Ammon's horn (tissue), 1 donor: ENCODE measurements around the gene FH.

ENCODE experiments used
- DNase-seq: peaks from one replicate; pipeline ENCODE4 v3.0.0-alpha.2; 2016; ENCODE audit warnings: low spot score

The FH gene

DNA sequence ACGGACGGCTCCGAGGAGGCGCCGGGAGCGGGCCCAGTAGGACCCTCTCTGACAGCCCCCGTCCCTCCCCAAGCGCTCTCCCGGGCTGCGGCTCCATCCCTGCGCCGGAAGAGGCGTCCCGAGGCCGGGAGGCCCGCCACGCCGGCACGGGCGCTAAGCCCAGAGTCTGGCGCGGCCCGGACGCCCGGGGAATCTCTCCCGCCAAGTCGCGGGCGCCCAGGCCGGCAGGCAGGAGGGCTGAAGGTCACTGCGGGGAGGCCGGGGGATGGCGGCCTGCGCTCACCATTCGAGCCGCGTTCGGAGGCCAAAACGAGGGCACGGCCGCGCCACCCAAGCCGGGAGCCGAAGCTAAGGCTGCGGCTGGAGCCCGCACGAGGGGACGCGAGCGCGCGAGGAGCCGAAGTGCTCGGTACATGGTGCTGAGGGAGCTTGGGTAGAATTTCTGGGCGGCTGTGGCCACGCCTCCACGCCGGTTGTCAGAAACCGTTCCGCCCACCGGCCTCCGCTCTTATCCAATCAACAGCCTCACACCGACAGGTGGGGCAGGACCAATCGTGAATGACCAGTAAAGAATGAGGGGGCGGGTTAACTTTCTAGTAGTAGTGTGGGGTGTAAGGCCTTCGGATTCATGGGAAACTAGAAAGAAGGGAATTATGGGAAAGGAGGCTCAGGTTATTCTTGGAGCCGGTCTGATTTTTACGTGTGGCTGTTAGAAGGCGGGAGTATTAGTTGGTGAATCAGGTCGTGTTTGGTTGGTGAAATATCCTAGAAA is at the start of gene FH:
Gene FH, minus strand, starts transcription at position 448 of the 772 bp plus-strand sequence. Its CDS starts 33 bp downstream, at position 415.
- peak; percentile 99 for DNase-seq

DNA sequence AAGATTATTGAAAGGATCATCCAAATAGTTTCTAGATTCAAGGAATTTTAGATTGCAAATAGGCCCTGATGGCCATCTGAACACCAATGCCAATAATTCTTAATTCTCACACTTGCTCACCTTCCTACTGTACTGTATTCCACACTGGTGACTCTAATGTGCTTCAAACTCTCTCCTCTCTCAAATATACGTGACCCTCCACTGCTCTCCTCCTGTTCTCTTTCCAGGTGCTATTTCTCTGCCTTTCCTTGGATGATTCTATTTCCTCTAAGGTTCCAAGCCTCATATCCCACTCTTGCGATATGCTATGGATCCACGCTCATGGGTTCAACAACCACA is 41.3 kb upstream of the FH start:
- no peak for DNase-seq

DNA sequence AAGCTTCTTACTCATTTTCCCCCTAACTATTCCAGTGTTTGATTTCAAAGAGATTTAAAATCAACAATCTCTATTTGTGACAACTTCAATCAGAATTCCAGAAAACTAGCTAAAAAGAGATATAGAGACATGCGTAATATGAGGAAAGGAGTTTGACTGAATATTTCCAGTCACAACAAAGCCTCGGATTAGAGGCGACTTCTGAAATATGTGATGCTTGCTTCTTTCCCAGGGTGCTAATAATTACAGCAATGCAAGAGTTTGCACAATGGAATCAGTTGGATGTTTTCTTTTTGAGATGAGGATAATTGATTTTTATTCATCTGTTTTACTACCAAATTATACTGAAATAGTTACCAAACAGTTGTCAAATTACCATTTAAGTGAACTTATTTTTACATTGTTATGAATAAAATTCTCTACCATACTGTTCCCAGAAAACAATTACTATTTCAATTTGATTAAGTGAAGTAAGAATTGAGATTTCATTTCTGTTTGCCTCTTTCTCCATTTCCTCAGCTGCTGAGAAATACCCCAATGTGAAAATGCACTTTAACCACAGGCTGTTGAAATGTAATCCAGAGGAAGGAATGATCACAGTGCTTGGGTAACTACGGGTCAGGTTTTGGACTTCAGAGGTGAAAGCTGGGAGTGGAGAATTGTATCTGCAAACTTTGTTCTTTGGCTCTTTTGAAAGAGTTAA is 40.7 kb upstream of the FH start:
- DNase-seq: no peak

DNA sequence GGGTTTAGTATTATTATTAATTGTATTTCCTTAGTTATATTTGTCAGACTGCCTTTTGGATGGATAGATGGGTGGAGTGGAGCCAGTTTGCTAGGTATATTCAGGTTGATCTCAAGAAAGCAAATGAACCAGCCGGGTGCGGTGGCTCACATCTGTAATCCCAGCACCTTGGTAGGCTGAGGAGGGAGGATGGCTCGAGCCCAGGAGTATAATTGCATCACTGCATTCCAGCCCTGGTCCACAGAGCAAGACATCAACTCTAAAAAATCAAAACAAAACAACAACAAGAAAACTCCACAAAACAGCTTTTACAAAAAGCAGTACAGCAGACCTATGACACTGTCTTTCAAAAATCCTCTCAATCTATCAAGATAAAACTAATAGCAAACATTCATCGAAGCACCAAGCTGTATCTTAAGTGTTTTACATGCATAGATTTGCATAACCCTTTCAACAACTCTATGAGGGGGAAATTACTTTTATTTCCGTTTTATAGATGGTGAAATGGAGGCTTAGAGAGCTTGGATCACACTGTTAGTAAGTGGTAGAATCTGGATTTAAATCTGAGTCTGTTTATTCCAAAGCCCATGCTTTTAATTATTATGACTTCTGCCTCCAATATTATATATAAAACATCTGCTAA is 38.1 kb upstream of the FH start:
- no peak for DNase-seq

DNA sequence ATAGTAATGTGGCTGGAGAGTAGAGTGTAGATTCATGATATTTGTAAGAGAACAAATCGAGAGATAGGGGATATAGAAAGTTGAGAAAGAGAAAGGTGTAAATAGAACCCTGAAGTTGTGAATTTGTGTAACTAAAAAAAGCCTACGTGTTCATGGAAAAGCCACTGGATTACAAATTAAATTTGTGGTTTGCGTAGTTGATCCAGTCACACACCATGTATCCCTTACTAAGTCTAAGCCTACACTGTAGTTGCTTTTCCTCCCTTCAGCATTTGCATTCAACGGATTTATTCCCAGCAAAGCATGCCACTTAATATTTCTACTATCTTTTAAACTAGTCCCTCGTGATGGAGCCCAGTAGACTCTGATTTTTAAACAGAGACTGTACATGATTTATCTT is 37.5 kb upstream of the FH start:
- no peak for DNase-seq

DNA sequence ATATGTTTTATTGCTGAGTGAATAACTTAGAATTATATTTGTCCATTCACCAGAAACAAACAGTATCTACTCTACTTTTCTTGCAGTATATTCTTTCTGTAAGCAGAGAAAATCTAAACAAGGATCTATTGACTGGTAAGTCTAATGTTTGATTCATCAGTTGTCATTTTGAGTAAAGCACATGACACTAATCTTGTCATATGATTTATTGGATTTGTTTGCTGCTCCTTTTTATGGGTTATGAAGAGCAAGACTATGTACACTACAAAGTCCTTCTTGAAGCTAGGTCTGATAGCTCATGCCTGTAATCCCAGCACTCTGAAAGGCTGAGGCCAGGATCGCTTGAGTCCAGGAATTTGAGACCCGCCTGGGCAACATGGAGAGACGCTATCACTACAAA is 36.0 kb upstream of the FH start:
- DNase-seq: no peak

DNA sequence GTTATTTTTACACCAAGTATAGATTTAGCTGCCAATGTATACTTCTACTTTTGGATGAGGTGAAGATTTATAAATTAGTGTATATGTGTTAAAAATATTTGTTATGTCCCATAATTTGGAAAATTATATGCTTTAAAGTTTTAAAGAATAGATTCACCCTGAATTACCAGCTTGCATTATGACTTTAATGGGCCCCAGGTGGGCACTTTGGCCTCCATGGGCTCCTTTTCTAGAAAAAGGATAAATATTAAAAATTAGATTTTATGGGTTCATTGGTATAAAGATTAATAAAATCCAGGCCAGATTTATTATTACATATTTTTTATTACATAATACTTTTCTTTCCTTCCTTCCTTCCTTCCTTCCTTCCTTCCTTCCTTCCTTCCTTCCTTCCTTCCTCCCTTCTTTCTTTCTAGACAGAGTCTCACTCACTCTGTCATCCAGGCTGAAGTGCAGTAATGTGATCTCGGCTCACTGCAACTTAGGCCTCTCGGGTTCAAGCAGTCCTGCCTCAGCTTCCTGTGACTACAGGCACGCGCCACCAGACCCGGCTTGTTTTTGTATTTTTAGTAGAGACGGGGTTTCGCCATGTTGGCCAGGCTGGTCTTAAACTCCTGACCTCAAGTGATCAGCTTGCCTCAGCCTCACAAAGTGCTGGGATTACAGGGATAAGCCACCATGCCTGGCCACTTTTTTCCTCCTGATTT is 34.5 kb upstream of the FH start:
- DNase-seq: no peak

DNA sequence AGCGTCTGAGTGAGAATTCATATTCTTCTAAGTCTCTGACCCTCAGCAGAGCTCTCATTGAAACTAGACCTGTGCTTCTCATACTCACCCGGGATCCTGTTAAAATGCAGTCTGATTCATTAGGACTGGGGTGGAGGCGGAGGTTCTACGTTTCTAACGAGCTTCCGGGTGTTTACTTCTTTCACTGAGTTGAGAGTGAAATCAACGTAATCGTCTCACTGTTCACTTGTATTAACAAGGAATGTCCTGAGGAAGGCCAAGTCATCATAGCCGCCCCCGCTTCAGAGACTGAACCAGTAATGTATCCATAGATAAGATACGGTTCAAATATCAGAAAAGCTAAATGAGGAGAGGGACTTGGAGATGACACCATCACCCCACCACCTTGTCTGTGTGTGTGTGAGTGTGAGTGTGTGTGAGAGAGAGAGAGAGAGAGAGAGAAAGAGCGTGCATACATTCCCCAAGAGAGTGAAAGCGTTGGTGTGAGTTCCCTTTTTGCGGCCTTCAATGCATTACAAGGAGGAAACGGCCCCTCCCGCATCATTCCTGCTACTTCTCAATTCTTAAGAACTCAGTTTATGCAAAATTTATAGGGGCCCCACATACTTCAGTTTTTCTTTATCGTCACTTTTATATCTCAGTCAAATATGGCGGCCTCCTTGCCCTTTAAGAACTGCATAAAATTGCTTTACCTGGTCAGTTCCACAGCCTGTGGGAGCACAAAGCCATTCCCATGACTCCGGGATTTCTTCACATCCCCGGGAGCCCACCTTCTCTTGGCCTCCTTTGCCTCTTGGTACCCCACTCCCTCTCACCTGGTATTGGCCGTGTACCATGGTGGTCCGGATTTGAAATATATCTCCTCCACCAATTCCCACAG is 32.4 kb upstream of the FH start:
- DNase-seq: peak; percentile 54

DNA sequence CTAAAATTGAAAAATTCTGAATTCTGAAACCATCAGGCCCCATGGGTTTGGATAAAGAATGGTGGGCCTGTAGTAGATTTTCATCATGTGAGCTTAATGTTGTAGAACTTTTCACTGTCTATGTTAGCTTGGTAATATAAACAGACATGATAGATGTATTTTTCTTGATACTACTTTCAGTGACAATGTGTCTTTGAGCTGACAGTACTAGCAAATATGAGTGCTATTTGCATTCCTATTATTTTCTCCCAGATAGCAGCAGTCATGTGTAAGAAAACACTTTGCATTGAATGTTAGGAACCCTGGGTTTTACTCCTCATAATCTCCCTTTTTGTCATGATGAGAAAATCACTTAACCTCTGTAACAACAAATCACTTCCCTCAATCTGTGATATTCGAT is 30.8 kb upstream of the FH start:
- no peak for DNase-seq

DNA sequence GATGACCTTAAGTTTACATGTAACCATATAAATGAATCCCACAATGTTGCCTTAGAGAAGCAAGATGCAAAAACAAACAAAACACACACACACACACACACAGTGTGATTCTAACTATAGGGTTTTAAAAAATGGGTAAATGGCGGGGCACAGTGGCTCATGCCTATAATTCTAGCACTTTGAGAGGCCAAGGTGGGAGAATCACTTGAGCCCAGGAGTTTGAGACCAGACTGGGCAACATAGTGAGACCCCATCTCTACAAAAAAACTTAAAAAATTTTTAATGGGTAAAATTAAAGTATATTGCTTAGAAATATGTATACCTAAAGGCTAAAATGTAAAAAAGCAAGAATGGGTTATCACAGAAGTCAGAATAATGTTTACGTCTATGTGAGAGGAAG is 28.5 kb upstream of the FH start:
- DNase-seq: no peak

DNA sequence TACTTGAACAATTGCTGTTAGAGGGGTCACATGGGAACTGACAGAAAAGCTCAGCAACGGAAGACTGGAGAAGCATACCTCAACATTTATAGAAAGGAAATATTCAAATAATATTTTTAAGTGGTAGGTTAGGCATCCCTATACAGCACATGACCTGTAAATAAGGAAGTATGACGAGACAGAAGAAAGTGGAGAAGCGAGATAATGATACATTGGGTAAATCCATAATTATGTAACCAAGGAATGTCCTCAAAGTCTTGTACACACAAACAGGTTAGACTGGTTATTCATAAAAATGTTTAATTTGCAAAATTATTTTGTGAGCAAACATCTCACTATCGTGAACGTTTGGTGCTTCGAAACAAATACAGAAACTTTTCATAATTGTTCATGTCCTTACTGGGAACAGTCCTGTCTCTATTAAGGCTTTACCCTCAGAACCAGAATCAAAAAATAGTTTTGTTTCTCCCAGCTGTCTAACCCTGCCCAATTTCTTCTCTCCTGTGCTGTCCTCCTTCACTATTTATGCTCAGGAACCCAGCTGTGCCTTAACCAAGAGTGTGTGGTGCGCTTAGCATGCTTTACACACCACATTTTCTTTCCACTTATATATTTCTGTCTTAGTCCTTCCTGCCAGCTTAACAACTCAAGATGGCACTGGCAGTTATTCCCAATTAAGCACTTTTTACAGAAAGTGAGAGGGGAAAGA is 22.8 kb upstream of the FH start:
- DNase-seq: no peak

DNA sequence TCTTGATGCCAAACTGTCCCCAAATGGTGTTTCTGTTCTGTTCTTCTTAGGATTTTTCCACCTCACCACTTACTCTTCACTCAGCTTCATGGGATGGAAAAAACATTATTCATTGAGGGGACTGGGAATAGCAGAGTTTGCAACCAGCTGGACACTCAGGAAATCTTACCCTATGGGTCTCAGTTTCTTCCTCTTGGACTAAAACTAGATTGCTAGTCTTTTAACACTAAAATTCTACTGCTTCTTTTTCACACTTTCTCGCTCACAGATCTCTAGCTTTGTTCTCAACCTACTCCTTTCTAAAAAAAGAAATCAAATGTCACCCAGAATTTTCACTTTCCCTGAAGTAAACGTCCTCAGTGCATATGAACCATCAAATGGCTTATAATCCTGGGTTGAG is 17.4 kb upstream of the FH start:
- DNase-seq: no peak

DNA sequence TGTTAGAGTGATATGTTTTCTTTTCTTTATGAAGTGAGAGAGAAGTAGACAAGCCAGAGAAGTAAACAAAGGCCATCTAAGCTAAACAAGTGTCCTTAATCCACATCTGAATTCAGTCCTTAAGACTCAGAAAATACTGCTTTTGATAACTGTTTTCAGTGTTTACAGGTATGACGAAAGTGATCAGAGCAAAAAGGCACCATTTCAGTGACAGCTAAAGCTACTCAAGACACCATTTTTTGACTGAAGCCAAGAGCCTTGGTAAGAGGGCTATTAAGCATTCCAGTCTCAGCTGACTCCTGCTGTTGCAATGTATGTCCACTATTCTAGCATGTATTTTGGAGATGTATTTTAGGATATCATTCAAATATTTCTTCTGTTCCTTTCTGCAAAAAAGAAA is 16.7 kb upstream of the FH start:
- DNase-seq: no peak

DNA sequence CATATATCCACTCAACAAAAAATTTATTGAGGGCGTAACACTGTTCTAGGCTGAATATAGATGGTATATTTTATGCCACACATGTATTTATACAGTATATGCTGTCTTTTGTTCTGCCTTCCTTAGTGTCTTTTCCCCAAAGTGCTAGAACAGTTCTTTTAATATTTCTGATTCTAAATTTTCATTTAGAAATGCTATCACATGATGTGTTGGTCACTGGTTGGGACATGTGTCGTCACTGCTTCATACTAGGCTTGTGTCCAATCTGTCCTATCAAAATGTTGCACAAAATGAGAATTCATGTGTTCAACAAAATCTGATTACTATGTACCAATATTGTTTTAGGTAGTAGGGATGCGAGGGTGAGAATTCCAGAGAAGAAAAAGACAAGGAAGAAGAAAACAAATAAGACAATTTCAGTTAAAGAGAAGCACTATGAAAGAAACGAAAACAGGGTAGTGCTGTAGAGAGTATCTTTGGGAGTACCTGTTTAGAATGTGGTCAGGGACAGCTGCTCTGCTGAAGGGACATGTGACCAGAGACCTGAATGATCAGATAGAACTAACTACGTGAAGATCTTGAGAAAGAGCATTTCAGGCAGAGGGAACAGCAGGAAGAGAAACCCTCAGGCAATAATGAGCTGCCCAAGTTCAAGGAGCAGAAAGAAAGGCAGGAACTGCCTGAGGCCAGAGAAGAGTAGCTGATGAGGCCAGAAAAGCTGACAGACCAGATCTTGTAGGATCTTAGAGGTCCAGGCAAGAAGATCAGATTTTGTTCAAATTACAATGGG is 14.0 kb upstream of the FH start:
- no peak for DNase-seq

DNA sequence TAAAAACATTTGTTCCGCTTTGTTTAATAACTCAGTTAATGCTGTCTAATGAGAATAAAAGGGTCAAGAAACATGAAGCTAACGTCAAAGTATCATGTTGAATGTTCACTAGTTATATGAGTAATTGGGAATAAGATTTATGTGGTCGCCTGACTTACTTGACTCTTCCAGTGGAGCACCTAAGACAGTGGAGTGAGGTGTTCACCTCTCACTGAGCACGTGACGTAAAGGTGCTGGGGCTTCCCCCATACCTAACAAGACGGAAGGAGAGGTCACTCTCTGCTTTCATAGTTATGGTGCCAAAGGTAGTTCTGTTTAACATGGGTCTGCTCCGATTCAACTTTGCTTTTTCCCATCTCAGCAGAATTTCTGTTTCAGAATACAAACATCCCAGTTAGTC is 13.3 kb upstream of the FH start:
- no peak for DNase-seq

DNA sequence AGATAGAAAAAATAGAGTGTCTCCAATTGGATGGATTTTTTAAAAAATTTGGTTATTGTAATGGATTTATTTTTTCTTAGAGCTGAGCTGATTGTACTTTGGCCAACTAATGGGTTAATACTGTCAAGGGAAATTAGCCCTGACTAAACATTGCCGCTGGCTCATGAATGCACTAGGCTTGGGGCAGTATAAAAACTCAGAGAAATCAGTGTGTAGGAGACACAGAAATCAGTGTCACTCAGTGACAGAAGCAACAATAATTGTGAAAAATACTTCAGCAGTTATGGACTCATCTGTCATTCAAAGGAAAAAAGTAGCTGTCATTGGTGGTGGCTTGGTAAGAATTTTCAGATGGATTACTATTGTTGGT is 12.6 kb upstream of the FH start, which contains the start of gene KMO:
Gene KMO, plus strand, starts transcription at position 217 of the 370 bp plus-strand sequence. Its CDS starts 67 bp downstream, at position 284.
- no peak for DNase-seq

DNA sequence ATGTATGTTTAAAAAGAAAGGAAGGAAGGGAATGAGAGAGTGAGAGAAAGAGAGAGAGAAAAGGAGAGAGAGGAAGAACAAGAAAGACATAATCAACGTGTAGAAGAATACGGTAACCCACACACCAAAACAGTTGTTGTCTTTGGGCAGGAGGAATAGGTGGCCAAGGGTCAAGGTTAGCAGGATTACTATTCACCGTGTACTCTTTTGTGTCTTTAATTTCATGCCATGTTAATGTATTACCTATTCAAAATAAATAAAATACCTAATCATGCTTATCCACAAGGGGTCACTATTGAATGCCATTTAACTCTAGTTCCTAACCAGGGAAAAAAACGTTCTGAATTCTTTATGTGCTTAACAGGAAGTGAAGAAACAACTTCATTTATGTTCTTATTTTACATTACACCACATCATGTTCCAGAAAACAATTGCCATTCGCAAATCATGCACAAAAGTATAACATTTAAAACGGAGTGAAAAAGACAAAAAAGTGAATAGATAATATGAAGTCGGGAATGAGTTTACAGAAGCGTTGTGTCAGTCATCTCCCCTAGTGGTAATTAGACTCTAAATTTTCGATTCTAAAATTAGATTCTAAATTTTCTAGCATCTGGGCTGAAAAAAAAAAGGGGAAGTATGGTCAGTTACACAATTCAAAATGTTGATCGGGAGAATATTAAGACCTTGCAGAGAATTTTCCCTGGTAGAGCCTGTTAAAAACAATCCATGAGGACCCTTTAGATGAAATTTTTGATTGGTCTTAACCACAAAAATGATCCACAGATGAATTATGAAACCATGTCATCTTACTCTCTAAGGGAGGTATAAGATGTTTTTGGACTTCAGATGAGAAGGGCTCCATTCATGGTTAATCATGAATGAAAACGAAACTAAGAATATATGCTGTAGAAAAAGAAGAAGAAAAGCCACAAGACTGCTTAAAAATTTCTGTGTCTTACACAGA is 11.9 kb upstream of the FH start:
- DNase-seq: peak; percentile 70

DNA sequence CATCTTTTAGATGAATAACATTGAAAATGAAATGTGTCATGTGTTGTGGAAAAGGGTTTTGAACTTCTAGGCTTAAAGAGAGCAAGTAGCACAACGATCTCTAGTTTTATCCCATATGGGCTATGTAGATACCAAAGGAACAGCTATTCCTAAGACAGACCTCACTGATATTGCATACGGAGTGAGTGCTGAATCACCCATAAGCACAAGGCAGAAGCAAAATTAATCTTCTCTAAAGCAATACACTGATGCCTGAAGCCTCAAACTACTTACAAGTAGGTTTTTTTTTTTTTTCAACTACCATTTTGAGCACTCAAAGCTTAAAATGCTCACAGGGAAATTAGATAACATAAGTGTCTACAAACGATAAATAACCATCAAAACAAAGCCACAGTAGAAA is 7.6 kb upstream of the FH start:
- no peak for DNase-seq

DNA sequence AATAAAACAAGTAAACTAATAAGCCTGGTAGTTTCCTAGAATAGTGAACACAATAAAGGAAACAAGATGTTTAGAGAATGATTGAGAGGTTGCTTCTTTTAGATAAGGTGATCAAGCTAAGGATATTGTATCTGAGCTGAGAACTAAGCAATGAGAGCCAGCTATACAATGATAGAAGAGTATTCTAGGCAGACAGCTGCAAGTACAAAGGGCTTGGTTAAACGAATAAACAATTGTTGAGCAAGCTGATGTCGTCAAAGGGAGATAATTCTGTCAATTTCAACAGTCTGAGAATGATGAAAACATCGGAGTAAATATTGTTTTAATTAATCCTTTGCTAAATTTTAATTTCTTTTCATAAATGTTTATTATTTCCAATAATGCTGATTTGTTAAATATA is 5.5 kb upstream of the FH start:
- DNase-seq: no peak
